Coronary artery (tissue), 2 donors: ENCODE data around the gene EEFSEC.

Experiments
- DNase-seq: peaks from one replicate; pipeline ENCODE4 v3.0.0-alpha.2; 2017; ENCODE audit warnings: low spot score
- H3K27ac ChIP-seq, 2 donors: fragments of 200-600 bp; sonication (generic); one replicate each; pipeline ENCODE4 v1.5.1; 2016 to 2019
- H3K4me3 ChIP-seq: fragments of 200-600 bp; sonication (generic); 2 replicates; pipeline ENCODE4 v1.5.1; 2016; ENCODE audit warnings: mild to moderate bottlenecking, moderate library complexity
- CTCF ChIP-seq: fragments of 200-600 bp; sonication (generic); IDR thresholded peaks from one replicate; pipeline ENCODE4 v1.5.1; 2019; ENCODE audit warnings: antibody characterized with exemption

Gene EEFSEC

DNA sequence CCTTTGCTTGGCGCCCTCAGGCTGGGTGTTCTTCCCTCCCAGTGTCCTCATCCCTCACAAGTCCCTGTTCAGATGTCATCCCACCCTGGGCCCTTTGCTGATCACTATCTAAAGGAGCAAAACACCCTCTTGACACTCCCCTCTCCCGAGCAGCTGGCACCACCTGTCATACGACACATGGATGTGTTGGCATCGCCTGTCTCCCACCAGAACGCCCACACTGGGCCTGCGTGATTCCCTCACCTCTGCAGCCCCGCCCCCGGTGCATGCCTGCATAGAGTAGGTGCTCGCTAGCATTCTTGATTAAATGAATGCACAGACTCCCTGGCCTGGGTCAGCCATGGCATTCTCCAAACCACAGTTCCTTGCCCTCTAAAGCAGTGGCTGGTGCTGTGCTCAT is 237.6 kb downstream of the EEFSEC start:
- no peak for TF ChIP-seq CTCF
- no peak overlapping the region for H3K27ac ChIP-seq
- no peak for DNase-seq
- no peak overlapping the region for H3K4me3 ChIP-seq

- DNase-seq, result no peak
- TF ChIP-seq CTCF, result no peak
- Histone ChIP-seq H3K4me3 (no peak overlapping the region), H3K27ac (no peak overlapping the region)
Observed at GRCh38 chr3:128392021-128392420, 238.7 kb downstream of the EEFSEC start.

- TF ChIP-seq CTCF, result no peak
- Histone ChIP-seq H3K4me3 (no peak overlapping the region), H3K27ac (no peak overlapping the region)
- DNase-seq, result no peak
Observed at GRCh38 chr3:128392818-128393544, 239.7 kb downstream of the EEFSEC start.

DNA sequence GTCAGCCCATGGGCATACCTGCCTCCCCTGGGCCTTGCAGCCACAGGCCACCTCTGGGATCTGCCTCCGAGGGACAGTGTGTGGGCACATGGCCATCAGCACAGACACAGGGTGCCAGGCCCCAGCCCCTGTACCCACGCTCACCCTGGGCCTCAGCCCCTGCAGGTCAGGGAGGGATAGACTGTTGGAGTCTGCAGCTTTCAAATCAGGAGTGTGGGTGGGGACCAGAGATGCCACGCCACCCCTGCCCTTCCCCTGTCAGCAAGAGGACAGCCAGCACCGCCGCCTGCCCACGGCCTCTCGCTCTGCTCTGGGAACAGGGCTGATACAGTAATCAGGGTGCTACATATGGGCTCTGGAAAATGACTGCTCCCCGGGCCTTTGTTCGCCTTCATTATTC is 240.8 kb downstream of the EEFSEC start:
- no peak for DNase-seq
- TF ChIP-seq CTCF, result no peak
- no peak overlapping the region for H3K27ac ChIP-seq
- H3K4me3 ChIP-seq, result no peak overlapping the region

DNA sequence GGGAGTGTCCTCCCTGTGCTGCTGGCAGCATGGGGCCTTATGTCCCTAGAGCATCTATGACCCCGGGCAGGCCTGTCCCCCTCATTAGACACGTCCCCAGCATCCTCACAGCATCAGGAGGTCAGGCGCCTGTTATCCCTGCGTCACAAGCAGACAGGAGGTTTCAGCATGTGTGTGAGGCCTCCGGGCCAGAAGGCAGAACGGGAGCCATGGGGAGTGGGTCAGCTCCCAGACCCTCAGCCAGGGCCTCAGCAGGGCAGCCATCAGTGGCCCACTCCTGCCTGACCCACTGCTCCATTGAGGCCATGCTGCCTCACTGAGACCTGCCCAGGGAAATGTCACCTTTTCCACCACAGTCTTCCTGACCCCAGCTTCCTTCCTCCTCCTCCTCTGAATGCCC is 241.8 kb downstream of the EEFSEC start:
- no peak for DNase-seq
- H3K4me3 ChIP-seq, result no peak overlapping the region
- H3K27ac ChIP-seq, result peak overlapping the region in 1 of 2 donors; percentile 28
- TF ChIP-seq CTCF, result no peak

DNA sequence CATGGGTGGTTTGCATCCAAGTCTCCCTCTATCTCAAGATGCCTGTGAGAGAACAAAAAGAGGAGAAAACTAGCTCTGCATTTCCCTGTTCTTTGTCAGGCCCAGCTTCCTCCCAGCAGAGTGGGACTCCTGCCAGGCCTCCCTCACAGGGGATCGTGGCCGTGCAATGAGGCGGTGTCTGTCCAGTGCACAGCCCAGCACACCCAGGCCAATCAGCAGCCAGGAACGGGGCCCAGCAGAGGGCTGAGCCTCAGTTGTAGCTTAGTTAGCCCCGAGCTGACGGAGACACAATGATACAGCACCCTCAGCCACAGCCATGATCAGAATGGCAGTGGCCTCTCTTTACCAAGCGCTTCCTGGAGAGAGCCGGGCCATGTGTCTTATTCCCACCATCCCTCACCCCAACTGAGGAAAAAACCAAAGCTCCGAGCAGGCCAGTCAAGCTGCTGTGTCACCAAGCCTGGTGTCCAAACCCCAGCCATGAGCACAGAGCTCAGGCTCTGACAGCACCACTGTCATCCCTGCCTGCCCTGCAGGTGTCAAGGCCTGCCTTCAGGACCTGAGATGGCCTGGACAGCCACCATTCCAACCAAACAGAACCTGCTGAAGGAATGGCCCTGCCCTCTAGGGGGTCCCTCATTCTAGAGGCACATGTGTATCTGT is 242.3 kb downstream of the EEFSEC start:
- Histone ChIP-seq H3K4me3 (no peak overlapping the region), H3K27ac (peak overlapping the region in 1 of 2 donors; percentile 28)
- DNase-seq, result no peak
- no peak for TF ChIP-seq CTCF

DNA sequence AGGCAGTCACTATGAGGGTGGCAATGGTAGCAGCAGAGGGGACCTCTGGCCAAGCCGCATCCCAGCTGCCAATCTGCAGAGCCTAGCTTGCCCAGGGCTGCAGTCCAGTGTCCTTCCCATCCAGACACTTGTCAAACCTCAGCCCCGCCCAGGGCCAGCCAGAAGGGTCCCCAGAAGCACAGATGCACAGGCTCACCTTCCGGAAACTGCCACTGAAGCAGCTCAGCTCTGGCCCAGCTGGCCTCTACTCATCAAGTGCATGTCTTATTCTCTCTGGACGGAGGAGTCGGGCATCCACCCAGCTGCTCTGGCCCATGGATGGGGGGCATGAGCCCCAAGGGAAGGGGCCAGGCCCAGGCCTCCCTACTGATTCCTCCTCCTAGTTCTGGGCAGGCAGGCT is 244.2 kb downstream of the EEFSEC start:
- DNase-seq, result no peak

More for the DNA sequence above, 244.2 kb downstream of the EEFSEC start:
- no peak overlapping the region for H3K4me3 ChIP-seq
- TF ChIP-seq CTCF, result no peak
- H3K27ac ChIP-seq, result no peak overlapping the region
